Endodermal cell (in vitro differentiated cells): ENCODE results near the gene CLIP4. TPM values are rescaled to one million over a fixed set of nuclear protein-coding genes. Genes with fewer than 3 reads are reported as not detected.

Source experiments
- DNase-seq: peaks from one replicate; pipeline ENCODE4 v3.0.0-alpha.2; 2017
- H3K27ac ChIP-seq: 2 replicates; pipeline ENCODE4 v1.5.1; 2013; ENCODE audit warnings: mild to moderate bottlenecking, low read depth, low read length, moderate library complexity
- H3K27me3 ChIP-seq: 2 replicates; pipeline ENCODE4 v1.6.1; 2013; ENCODE audit warnings: mild to moderate bottlenecking, low read length, moderate library complexity; ENCODE audit not compliant: insufficient read depth, control insufficient read depth, poor library complexity, severe bottlenecking
- H3K36me3 ChIP-seq: 2 replicates; pipeline ENCODE4 v1.7.0; 2013; ENCODE audit warnings: mild to moderate bottlenecking, low read length, moderate library complexity; ENCODE audit not compliant: control insufficient read depth, insufficient read depth
- H3K4me1 ChIP-seq: one replicate; pipeline ENCODE4 v1.7.0; 2013; ENCODE audit warnings: low read length; ENCODE audit not compliant: control insufficient read depth, insufficient read depth
- H3K4me3 ChIP-seq: 2 replicates; pipeline ENCODE4 v1.5.1; 2013; ENCODE audit warnings: mild to moderate bottlenecking, low read length, moderate library complexity
- H3K9ac ChIP-seq: 2 replicates; pipeline ENCODE4 v1.6.1; 2013; ENCODE audit warnings: mild to moderate bottlenecking, low read length, moderate library complexity; ENCODE audit not compliant: poor library complexity, severe bottlenecking; ENCODE audit errors: extremely low read depth
- H3K9me3 ChIP-seq: 2 replicates; pipeline ENCODE4 v1.6.1; 2013; ENCODE audit warnings: mild to moderate bottlenecking, low read length, moderate library complexity; ENCODE audit not compliant: control insufficient read depth
- H3K27ac Mint-ChIP-seq: 2 replicates; pipeline ENCODE4 v1.8.0; 2020; ENCODE audit warnings: mixed read lengths
- H3K27me3 Mint-ChIP-seq: 2 replicates; pipeline ENCODE4 v1.8.0; 2021; ENCODE audit warnings: mild to moderate bottlenecking, mixed read lengths; ENCODE audit not compliant: insufficient read depth
- H3K36me3 Mint-ChIP-seq: 2 replicates; pipeline ENCODE4 v1.8.0; 2020; ENCODE audit warnings: low read depth, mixed read lengths
- H3K4me1 Mint-ChIP-seq: 2 replicates; pipeline ENCODE4 v1.8.0; 2020; ENCODE audit warnings: mixed read lengths
- H3K4me3 Mint-ChIP-seq: 2 replicates; pipeline ENCODE4 v1.8.0; 2020; ENCODE audit warnings: mild to moderate bottlenecking, moderate library complexity, mixed read lengths
- H3K9me3 Mint-ChIP-seq: 2 replicates; pipeline ENCODE4 v1.8.0; 2020; ENCODE audit warnings: mild to moderate bottlenecking, mixed read lengths
- CTCF ChIP-seq: fragments of 200-600 bp; sonication (generic); conservative IDR thresholded peaks from 2 replicates; pipeline ENCODE4 v1.5.0; 2021; ENCODE audit warnings: antibody characterized with exemption, mild to moderate bottlenecking
- WGBS, 2 experiments: methylation state at CpG; one replicate each; pipeline versions ENCODE4 v1.1.5 to v1.1.7; 2013; ENCODE audit warnings: missing lambda C conversion rate in 2 of 2, mixed read lengths in 1 of 2; ENCODE audit not compliant: insufficient coverage in 1 of 2, insufficient read length in 1 of 2; 5-methylcytosine and 5-hydroxymethylcytosine counted together
- total RNA-seq, 2 donors: library from RNA; stranded (reverse); fragmentation: NEBNext Ultra II Directional in 1 of 2; extraction: Animal tissue kit (Norgen Biotek cat#: 25700) in 1 of 2; gene quantifications; 2 replicates in 1 of 2; 3 replicates in 1 of 2; pipeline ENCODE4 v1.2.1, GENCODE V29; 2021

The CLIP4 gene
- total RNA-seq, 2 donors from 2014 or later: 8.0 to 10.9 TPM

GRCh38 chr2:29155578-29155977 lies 40.4 kb downstream of the CLIP4 start:
- no peak overlapping the region for H3K4me3 Mint-ChIP-seq
- Histone ChIP-seq H3K4me3 (no peak overlapping the region), H3K9me3 (no peaks in the 10 kb centered on the region), H3K4me1 (peaks cover 12% of the 10 kb centered on the region), H3K27ac (no peak overlapping the region), H3K9ac (no peak overlapping the region), H3K27me3 (no peaks in the 10 kb centered on the region), H3K36me3 (peaks cover 17% of the 10 kb centered on the region)
- TF ChIP-seq CTCF: no peak
- peaks cover 21% of the 10 kb centered on the region for H3K27me3 Mint-ChIP-seq
- no peak for DNase-seq
- H3K9me3 Mint-ChIP-seq: no peaks in the 10 kb centered on the region
- whole genome bisulfite sequencing, 2 experiments: 85% methylated on average over 2 of the region's 2 CpGs; no CpG with 5 or more reads in 1 of the 2 experiments
- peaks cover 16% of the 10 kb centered on the region for H3K36me3 Mint-ChIP-seq
- no peak overlapping the region for H3K27ac Mint-ChIP-seq
- peaks cover 34% of the 10 kb centered on the region for H3K4me1 Mint-ChIP-seq

GRCh38 chr2:29157131-29157530 lies 41.9 kb downstream of the CLIP4 start:
- H3K27me3 ChIP-seq: no peaks in the 10 kb centered on the region
- H3K27ac ChIP-seq: no peak overlapping the region
- no peaks in the 10 kb centered on the region for H3K9me3 ChIP-seq
- H3K9ac ChIP-seq: no peak overlapping the region
- H3K27ac Mint-ChIP-seq: peak overlapping the region; percentile 40
- H3K27me3 Mint-ChIP-seq: peaks cover 27% of the 10 kb centered on the region
- H3K36me3 Mint-ChIP-seq: peaks cover 16% of the 10 kb centered on the region
- WGBS, 2 experiments: 34 to 50% methylated on average over 2 to 4 of the region's 4 CpGs
- H3K36me3 ChIP-seq: peaks cover 17% of the 10 kb centered on the region
- H3K4me3 ChIP-seq: no peak overlapping the region
- no peak for DNase-seq
- H3K4me1 Mint-ChIP-seq: peaks cover 34% of the 10 kb centered on the region
- TF ChIP-seq CTCF: no peak
- H3K9me3 Mint-ChIP-seq: no peaks in the 10 kb centered on the region
- H3K4me1 ChIP-seq: peaks cover 12% of the 10 kb centered on the region
- H3K4me3 Mint-ChIP-seq: no peak overlapping the region

GRCh38 chr2:29159125-29159524 lies 43.9 kb downstream of the CLIP4 start:
- Histone ChIP-seq H3K9ac (no peak overlapping the region), H3K27ac (no peak overlapping the region), H3K4me3 (no peak overlapping the region), H3K36me3 (peaks cover 7% of the 10 kb centered on the region), H3K4me1 (peaks cover 17% of the 10 kb centered on the region), H3K9me3 (no peaks in the 10 kb centered on the region), H3K27me3 (no peaks in the 10 kb centered on the region)
- peaks cover 4% of the 10 kb centered on the region for H3K36me3 Mint-ChIP-seq
- H3K27me3 Mint-ChIP-seq: peaks cover 33% of the 10 kb centered on the region
- H3K4me1 Mint-ChIP-seq: peaks cover 41% of the 10 kb centered on the region
- H3K4me3 Mint-ChIP-seq: no peak overlapping the region
- 100% methylated on average over 1 of the region's 1 CpG; no CpG with 5 or more reads in 1 of the 2 experiments for WGBS, 2 experiments
- H3K27ac Mint-ChIP-seq: no peak overlapping the region
- no peaks in the 10 kb centered on the region for H3K9me3 Mint-ChIP-seq
- no peak for DNase-seq
- TF ChIP-seq CTCF: no peak
